ENCODE results near the gene ATP10D. TPM values are rescaled to one million over a fixed set of nuclear protein-coding genes. Genes with fewer than 3 reads are reported as not detected.

ATP10D gene
- total and polyA plus RNA-seq, 9 of the 15 experiments (the other 6 are each of a cell fraction or from before 2014, with no cell fraction given): 0.10 to 0.36 (median 0.19) TPM; not detected in 1

GRCh38 chr4:47534772-47535171 lies 49.7 kb downstream of the ATP10D start:
- Histone ChIP-seq H3K36me3 (ENCODE audit: control insufficient read depth, insufficient read depth, low read length) (no peaks in the 10 kb centered on the region), H3K27me3 (ENCODE audit: control insufficient read depth in 2 of 2, insufficient read depth in 2 of 2, low read length in 2 of 2) (no peaks in the 10 kb centered on the region), H3K9me3 (replicated peaks; ENCODE audit: control insufficient read depth, insufficient read depth, low read depth, low read length) (no peaks in the 10 kb centered on the region), H2AFZ (ENCODE audit: low read depth, low read length) (no peak overlapping the region), H3K27ac (ENCODE audit: extremely low read depth, low read depth, low read length) (no peak overlapping the region), H3K4me1 (replicated peaks in 1 of 2; ENCODE audit: control insufficient read depth in 2 of 2, insufficient read depth in 2 of 2, low read length in 2 of 2) (no peaks in the 10 kb centered on the region), H3K4me3 (no peak overlapping the region), H4K20me1 (replicated peaks; ENCODE audit: control insufficient read depth, insufficient read depth, low read length) (no peaks in the 10 kb centered on the region), H3K9me1 (ENCODE audit: control insufficient read depth, insufficient read depth, low read length) (no peaks in the 10 kb centered on the region), H3K4me2 (ENCODE audit: insufficient read depth, low read length) (no peak overlapping the region), H3K9ac (ENCODE audit: insufficient read depth in 1 of 2, low read depth in 2 of 2, low read length in 2 of 2) (no peak overlapping the region), H3K79me2 (ENCODE audit: control insufficient read depth, insufficient read depth, low read length) (no peaks in the 10 kb centered on the region)
- ATAC-seq (no peak), FAIRE-seq (no peak), DNase-seq (ENCODE audit: extremely low read depth in 1 of 4, low spot score in 3 of 4) (no peak)
- intact Hi-C loops (cut with micrococcal nuclease) (no loop called here), in situ Hi-C loops (cut with MboI) (no loop called here)
- CTCF ChIA-PET (ENCODE audit: low intra/inter-chr PET ratio): no interaction called here
- no peak for TF ChIP-seq ZBTB12 (CRISPR knock-in tag; IDR thresholded peaks at IDR 0.05)
- peak; percentile 54 for TF ChIP-seq ZNF146 (CRISPR knock-in tag; IDR thresholded peaks at IDR 0.05; ENCODE audit: unreplicated experiment)
- peak; percentile 43 for TF ChIP-seq RBM25 (IDR thresholded peaks at IDR 0.05; ENCODE audit: low read depth, low read length, severe bottlenecking)
- BruUV-seq (replicated peaks): no TSS peak
- POLR2A ChIA-PET: no interaction called here
- WGBS (ENCODE audit: insufficient coverage, low coverage, missing lambda C conversion rate): 0% methylated on average over 1 of the region's 1 CpG

- no peaks in the 10 kb centered on the region for H3K4me1 ChIP-seq (replicated peaks in 1 of 2; ENCODE audit: control insufficient read depth in 2 of 2, insufficient read depth in 2 of 2, low read length in 2 of 2)
- TF ChIP-seq TAF15 (IDR thresholded peaks at IDR 0.05; ENCODE audit: low read depth, low read length) (no peak), MTA2 (IDR thresholded peaks at IDR 0.05; ENCODE audit: low read depth) (no peak), TCF7 (IDR thresholded peaks at IDR 0.05; ENCODE audit: borderline replicate concordance) (no peak)
- H3K4me3 ChIP-seq: no peak overlapping the region
- ATAC-seq (no peak), FAIRE-seq (no peak), DNase-seq (ENCODE audit: extremely low read depth in 1 of 4, low spot score in 3 of 4) (no peak)
- ChIA-PET POLR2A (no interaction called here), CTCF (ENCODE audit: low intra/inter-chr PET ratio) (no interaction called here)
- BruUV-seq (replicated peaks): no TSS peak
- in situ Hi-C loops (cut with MboI) (no loop called here), intact Hi-C loops (cut with micrococcal nuclease) (no loop called here)
- WGBS (ENCODE audit: insufficient coverage, low coverage, missing lambda C conversion rate): 1% methylated on average over 5 of the region's 5 CpGs
- H3K9me3 ChIP-seq (replicated peaks; ENCODE audit: control insufficient read depth, insufficient read depth, low read depth, low read length): no peaks in the 10 kb centered on the region
- no peaks in the 10 kb centered on the region for H3K9me1 ChIP-seq (ENCODE audit: control insufficient read depth, insufficient read depth, low read length)
- no peaks in the 10 kb centered on the region for H3K79me2 ChIP-seq (ENCODE audit: control insufficient read depth, insufficient read depth, low read length)
- no peaks in the 10 kb centered on the region for H3K36me3 ChIP-seq (ENCODE audit: control insufficient read depth, insufficient read depth, low read length)
- no peak overlapping the region for H3K9ac ChIP-seq (ENCODE audit: insufficient read depth in 1 of 2, low read depth in 2 of 2, low read length in 2 of 2)
- no peaks in the 10 kb centered on the region for H3K27me3 ChIP-seq (ENCODE audit: control insufficient read depth in 2 of 2, insufficient read depth in 2 of 2, low read length in 2 of 2)
- H2AFZ ChIP-seq (ENCODE audit: low read depth, low read length): no peak overlapping the region
- no peak overlapping the region for H3K4me2 ChIP-seq (ENCODE audit: insufficient read depth, low read length)
- no peaks in the 10 kb centered on the region for H4K20me1 ChIP-seq (replicated peaks; ENCODE audit: control insufficient read depth, insufficient read depth, low read length)
- no peak overlapping the region for H3K27ac ChIP-seq (ENCODE audit: extremely low read depth, low read depth, low read length)
Measured at GRCh38 chr4:47535567-47536147, 50.6 kb downstream of the ATP10D start.
